T47D (cell line): ENCODE data around the gene MICAL3.

Experiments
- DNase-seq, 2 experiments: peaks; one replicate each; pipeline versions ENCODE4 v3.0.0 to v3.0.0-alpha.2; 2011 to 2012; ENCODE audit warnings: low read depth in 1 of 2, low spot score in 1 of 2
- JUND ChIP-seq: IDR thresholded peaks from 2 replicates; pipeline ENCODE4 v1.6.1; 2012; ENCODE audit warnings: low read depth
- in situ Hi-C: cut with HindIII; loops from 2 replicates; pipeline ENCODE4 v1.10.0; 2016; ENCODE audit warnings: low sequenced_read_pairs, low pct_unique_long_range_greater_than_20kb

The MICAL3 gene

DNA sequence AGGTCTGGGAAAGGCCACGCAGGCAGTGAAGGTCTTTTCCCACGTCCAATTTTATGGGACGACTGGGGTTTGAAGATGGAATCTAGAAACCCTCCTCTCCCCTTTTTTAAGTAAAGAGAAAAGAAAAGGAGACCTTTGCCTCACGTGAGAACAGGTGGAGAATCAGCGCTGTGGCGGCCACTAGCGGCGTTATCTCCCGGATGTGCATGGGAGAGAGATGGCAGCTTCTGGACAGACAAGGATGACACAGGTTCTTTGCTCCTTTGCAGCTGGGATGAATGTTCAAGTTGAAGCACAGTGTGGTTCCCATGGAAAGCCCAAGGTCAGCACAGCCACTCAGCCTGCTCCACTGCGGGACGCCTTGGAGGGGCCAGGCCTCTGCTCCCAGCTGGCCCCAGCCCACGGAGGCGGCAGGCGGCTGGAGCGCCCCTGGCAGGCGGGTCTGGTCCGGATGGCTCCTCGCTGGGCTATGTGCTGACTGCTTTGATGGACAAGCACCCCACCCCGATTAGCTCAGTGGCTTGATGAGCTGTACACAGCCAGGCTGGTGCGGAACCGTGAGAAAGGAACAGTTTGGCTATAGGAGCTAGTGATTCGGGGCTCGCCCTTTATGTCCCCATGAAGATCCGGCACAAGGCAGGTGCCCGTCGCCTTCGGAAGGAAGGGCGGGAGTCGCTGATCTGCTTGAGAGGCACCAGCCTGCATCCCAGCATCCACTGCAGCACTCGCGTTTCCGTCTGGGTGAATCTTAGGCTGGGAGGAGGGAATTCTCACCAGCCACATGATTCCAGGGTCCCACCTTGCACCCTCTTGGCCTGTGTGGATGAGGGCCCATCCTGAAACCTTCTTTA is 235.6 kb downstream of the MICAL3 start:
- in situ Hi-C loops, result no loop called here
- no peak for TF ChIP-seq JUND
- peak in 1 of 2 experiments; percentile 24 for DNase-seq

DNA sequence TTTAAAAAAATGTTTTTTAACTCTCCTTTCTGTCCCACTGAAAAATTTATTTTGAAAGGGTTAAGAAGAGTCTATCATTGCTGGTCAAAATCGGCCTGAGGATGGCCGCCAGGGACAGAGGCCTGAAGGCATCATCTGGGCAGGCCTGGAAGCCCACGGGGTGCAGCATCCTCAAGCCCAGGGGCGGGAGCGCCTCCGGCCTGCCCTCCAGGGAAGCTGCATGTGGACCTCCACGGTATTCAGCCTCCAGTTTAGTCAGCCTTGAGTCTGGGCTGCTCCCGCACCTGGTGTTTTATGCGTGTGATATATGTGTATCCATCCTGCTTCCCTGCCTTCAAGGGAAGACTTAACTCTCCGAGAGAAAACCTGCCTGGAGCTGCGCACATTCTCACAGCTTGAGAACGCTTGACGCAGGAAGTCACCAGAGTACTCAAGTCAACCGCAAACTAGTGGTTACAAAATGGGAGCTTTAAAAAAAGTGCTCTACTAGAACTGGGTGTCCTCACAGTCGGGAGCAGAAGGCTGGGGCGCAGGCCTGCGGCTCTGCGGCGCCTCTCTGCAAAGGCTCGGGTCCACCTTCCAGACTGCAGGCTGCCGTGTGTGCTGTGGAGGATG is 236.5 kb downstream of the MICAL3 start:
- no peak for DNase-seq
- in situ Hi-C loops, result no loop called here
- no peak for TF ChIP-seq JUND

DNA sequence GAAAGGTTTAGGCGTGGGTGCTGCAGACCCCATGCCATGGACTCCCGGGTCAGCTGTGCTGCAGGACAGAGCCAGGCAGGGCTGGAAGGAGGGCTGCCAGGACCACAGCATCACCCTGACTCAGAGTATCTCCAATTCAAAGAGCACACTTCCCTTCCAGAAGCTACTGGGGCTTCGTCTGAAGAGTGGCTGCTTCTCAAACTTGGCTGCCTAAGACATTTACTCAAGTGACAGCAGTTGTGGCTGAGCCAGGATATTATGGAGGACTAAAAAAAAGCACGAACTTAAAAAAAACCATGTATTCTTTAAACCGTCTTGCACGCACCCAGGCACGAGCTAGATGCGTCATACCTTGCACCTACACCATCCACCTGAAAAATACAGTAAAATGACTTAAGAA is 237.1 kb downstream of the MICAL3 start:
- TF ChIP-seq JUND, result no peak
- no peak for DNase-seq
- in situ Hi-C loops, result no loop called here

DNA sequence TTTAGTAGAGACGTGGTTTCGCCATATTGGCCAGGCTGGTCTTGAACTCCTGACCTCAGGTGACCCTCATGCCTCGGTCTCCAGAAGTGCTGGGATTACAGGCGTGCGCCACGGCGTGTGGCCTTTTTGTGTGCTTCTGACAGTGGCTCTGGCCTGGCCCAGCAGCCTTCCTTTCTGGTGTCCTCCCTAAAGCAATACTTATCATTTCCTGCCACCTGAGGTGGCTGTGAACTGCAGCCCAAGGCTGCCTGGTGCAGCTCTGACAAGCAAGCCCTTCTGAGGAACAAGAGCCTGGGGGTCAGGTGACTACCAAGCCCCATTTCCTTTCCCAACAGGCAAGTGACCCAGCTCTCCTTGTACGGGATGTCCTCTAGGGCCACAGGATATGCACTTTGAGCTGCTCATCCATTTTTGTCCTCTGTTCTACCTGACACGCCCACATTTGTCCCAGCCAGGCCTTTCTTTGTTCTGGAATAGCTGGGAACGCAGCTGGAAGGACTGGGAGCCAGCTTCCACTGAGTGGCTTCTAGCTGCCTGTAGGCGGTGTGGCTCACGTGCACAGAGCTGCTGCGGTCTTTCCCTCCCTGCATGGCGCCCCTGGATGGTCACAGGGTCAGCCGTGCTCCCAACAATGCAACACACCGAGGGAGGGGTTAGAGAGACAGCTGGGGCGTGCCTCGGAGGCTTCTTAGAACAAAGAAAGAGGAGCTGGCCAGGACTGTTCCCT is 237.8 kb downstream of the MICAL3 start:
- no peak for TF ChIP-seq JUND
- DNase-seq, result no peak
- in situ Hi-C loops, result no loop called here

DNA sequence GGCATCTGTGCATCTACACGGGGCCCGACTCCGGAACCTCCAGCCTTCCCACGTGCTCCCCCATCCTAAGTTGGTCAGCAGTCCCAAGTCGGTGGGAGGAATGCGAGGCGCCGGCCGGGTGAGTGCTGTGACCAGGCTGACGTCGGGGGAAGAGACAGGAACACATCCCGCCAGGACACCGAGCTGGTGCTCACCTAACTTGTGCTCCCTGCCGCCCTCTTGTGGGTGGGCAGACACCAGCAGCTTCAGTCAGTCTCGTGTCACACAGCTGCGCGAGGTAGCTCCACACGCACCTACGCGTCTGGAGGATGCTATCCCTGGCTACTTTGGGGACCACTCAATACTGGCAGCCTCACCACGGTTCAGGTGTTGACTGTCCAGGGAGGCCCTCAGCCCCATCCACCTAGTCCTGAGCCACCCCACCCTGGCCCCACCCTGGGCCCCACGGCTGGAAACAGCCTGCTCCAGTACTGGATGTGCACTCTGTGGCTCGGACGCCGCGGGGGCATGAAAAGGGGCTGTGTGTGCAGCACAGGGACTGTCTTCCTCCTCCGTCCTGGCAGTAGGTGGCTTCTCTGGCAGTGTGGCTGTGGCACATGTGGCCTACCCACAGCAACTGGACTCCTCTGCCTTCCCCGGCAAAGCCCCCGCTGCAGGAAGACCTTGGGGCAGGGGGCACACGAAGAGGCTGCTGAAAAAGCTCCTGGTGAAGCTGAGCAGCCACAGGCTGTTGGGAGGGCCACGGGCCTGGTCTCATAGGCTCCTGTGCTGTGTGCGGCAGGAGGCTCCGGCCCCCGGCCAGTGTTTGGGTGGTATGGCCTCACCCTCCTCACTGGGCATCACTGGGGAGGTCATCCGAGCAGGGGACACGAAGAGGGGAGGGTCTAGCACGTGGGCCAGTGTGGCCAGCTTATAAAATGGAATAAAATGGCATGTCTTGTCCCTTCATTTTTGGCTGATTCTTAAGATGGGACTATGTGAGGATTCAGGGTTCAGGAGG is 238.9 kb downstream of the MICAL3 start:
- in situ Hi-C loops, result no loop called here
- TF ChIP-seq JUND, result no peak
- peak; percentile 76 to 82 for DNase-seq

DNA sequence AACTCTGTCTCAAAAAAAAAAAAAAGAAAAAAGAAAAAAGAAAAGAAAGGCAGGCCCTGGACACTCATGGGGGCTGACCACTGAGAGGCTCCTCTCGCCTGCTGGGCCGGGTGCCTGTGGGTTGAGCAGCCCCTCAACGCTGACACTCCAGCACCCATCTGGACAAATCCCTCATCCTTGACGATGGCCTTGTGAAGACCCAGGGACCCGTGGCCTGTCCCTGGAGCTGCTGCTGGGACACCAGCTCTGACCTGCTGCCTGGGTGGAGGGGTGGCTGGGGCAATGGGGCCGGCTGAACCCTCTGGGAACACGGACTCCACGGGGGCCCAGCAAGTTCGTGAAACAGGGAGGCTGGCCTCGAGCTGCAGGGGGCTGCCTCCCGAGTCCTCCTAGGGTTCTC is 239.6 kb downstream of the MICAL3 start:
- no peak for TF ChIP-seq JUND
- in situ Hi-C loops, result no loop called here
- no peak for DNase-seq

DNA sequence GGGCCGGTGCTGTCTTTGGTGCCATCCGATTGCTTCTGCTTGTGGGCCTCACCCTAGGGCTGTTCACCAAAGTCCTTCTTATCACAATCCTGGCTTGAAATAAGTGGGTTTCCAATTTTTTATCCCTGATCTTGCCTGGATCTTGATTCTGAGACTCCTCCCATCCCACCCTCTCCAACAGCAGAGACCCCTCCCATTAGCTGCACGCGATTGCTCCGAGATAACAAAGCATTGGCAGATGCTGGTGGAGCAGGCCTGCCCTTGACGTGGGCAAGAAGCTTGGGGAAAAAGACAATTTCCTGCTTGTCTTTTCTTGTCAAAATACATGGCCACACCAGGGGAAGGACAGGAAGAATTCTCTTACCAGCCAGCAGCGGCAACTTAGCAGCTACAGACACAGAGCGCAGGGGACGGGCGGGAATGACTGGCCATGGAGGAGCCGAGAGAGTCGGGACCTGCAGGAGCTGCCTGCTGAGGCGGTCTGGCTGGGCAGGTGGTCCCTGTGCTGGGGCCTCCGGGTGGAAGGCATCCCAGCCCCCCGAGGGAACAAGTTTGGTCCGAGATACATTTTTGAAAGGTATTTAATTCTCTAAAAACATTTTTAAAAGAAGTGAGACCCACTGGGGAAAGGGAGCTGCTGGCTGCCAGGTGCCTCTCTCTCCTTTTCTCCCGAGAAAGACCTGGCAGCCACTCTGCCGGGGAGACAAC is 240.4 kb downstream of the MICAL3 start:
- no peak for DNase-seq
- no peak for TF ChIP-seq JUND
- in situ Hi-C loops, result no loop called here

DNA sequence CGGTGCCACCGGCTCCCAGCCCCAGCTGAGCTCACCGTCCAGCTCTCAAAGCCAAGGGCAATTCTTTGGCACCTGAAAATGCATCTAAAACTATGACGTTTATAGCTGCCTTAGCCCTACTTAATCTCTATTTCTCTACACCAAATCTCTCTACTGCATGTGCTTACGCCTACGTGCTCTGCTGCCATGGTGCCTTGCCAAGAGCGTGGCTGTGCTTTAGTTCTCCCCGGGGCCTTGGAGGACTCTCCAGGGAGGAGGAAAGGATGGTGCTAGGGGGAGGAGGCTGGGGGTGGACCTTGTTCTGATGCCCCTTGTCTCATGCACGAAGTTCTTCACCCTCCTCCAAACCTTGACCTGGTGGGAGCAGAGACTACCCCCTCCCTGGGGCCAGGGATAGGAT is 241.0 kb downstream of the MICAL3 start:
- in situ Hi-C loops, result no loop called here
- no peak for TF ChIP-seq JUND
- DNase-seq, result no peak

DNA sequence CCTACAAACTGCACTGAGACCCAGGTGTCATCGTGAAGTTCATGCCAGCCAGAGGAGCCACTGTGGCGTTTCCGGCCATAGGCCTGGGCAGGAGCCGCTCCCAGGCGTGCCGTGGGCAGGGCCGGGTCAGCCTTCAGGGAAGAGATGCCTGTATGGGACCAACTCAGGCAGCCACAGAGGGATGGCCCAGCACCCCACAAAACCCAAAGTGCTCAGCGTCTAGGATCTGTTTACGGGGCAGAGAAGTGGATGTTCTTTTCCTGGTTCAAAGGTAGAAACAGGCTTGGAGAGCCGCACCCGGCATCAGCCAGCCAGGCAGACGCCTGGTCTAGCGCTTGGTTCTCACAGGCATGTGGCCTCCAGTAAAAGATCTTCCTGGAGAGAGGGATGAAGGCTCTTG is 241.7 kb downstream of the MICAL3 start:
- in situ Hi-C loops, result no loop called here

DNA sequence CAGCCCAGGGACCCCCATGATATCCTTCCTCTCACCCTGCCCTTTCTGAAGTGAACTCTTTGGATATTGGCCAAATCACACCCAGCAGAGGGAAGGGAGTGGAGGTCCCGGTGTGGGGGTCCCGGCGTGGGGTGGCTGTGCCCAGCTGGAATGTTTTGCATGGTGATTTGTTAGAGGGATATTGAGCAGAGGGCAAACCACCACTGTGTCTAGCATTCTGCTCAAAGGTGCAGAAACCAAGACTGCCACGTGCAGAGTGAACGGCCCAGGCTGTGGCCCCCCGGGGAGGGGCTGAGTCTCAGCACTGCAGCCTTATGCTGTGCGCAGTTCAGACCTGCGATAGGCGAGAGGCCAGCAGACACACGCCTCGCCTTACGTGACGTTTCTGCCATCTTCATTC is 242.2 kb downstream of the MICAL3 start:
- no peak for TF ChIP-seq JUND
- in situ Hi-C loops, result no loop called here
- no peak for DNase-seq

More for the DNA sequence above, 241.7 kb downstream of the MICAL3 start:
- no peak for DNase-seq
- no peak for TF ChIP-seq JUND

DNA sequence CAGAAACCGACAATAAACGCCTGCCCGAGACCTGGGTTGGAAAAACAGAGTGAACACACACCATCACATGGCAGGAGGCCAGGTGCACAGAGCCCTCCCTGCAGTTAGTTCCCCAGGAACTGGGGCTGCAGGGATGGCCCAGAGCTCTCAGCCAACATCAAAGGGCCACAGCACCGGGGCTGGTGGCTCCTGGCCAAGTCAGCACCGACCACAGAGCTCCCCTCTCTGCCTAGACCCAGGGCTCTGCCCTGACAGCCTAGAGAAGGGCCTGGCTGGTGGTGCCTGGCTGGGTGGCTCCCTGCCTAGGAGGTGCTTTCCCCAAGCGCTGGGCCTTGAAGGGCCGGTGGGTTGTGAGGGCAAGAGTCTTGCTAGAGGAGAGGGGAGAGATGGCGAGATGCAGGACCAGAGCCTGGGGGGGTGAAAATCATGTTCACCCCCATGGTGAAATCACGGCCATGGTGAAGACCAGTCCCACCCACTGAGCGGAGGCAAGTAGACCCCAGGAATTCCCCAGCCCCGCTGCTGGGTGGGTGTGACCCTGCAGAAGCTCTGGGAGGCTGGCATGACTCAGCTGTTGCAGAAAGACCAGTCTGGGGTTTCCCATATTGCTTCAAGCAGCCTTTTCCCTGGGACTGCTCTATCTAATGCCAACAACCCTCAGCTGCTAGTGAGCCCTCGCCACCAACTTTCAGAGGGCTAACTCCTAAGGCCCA is 242.9 kb downstream of the MICAL3 start:
- TF ChIP-seq JUND, result no peak
- DNase-seq, result no peak
- in situ Hi-C loops, result no loop called here
